Epithelial cell of esophagus (primary cell): Measurements from ENCODE around the gene FCSK.
A peak's percentile ranks its signal among the peaks of the same experiment; 100 is the strongest.

ENCODE experiments used
- DNase-seq: peaks from one replicate; pipeline ENCODE4 v3.0.0; 2010; ENCODE audit warnings: low read depth
- H3K4me3 ChIP-seq: 2 replicates; pipeline ENCODE4 v1.5.1; 2011; ENCODE audit warnings: mild to moderate bottlenecking, low read length, control low read depth
- CTCF ChIP-seq: IDR thresholded peaks from 2 replicates; pipeline ENCODE4 v1.5.1; 2011; ENCODE audit warnings: low read depth, mild to moderate bottlenecking, low read length, control low read depth, inconsistent platforms; ENCODE audit not compliant: insufficient read depth; ENCODE audit errors: missing control alignments

FCSK gene

GRCh38 chr16:70478169-70478568 lies 23.8 kb downstream of the FCSK start:
- DNase-seq, result no peak
- TF ChIP-seq CTCF, result no peak
- no peak overlapping the region for H3K4me3 ChIP-seq

DNA sequence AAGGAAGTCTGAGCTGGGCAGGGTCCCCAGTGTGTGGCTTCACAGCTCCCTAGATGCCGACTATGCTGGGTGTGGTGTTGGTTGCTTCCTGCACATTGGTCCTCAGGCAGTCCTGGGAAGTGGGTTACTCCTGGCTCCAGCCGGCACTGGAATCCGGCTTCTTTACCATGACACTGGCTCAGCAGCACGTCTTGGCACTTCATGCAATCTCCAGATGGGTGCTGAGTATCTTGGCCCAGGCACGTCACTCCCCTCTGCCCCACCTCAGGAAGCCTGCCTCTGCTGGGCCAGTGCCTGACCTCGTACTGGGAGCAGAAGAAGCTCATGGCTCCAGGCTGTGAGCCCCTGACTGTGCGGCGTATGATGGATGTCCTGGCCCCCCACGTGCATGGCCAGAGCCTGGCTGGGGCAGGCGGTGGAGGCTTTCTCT lies 24.5 kb downstream of the FCSK start:
- DNase-seq, result peak; percentile 27
- TF ChIP-seq CTCF, result no peak
- H3K4me3 ChIP-seq, result no peak overlapping the region

DNA sequence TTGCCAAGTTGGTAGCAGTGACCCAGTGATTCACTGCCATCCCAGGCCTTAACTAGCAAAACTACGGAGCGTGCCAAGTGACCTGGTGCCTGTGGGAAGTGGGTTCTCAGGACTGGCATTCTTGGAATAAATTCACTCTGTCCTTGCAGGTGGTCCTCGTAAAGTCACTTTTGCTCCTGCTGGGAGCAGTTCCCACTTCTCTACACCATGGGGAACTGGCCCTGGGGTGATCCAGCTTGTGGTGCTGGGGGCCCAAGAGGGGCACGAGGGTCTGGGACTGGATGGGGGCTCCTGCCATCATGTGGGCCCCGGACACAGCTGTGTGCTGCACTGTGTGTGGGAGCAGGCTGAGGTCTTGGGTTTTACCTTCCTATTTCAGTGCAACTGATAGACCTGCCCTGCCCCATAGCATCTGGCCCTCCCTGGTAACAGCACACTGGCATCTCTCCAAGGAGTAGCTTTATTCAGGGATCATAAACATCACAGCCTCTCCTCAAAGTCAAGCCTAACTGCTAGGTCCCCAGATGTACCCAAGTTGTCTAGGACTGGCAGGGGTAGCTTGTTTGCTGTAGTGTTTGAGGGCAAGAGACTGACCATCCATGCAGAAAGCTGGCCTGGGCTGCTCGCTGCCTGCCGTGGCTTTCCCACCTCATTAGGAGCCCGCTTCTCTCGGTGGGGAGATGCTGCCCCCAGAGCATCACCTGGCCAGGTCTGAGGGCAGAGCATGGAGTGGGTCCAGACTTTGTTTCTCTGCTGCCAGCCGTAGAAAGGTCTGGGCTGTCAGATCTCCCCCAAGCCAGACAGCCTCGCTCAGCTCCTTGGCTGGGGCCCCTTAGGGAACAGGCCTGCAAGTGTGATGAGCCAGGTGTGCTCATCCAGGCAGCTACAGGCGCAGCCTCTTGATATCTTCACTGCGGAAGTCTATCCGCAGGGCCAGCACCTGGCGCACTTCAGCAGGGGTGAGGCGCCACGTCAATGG lies 26.0 kb downstream of the FCSK start:
- no peak for DNase-seq
- no peak overlapping the region for H3K4me3 ChIP-seq
- no peak for TF ChIP-seq CTCF

- no peak overlapping the region for H3K4me3 ChIP-seq
- no peak for TF ChIP-seq CTCF
- DNase-seq, result peak; percentile 38
Measured at GRCh38 chr16:70481929-70482536, 27.6 kb downstream of the FCSK start.

DNA sequence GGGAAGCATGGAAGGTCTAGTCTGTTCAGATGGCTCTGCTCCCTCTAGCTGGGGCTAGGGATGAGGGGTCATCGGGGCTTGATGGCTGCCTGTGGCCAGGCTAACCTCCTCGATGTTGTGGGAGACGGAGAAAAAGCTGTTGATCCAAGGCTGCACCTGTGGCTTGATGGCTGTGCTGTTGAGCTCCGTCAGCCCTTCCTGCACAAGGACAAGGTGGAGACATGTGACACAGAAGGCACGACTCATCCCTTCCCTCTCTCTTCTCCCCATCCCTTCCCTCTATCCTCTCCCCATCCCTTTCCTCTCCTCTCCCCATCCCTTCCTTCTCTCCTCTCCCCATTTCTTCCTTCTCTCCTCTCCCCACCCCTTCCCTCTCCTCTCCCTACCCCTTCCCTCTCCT lies 28.2 kb downstream of the FCSK start:
- DNase-seq, result no peak
- H3K4me3 ChIP-seq, result no peak overlapping the region
- TF ChIP-seq CTCF, result no peak

GRCh38 chr16:70483426-70483825 lies 29.0 kb downstream of the FCSK start:
- DNase-seq, result no peak
- H3K4me3 ChIP-seq, result no peak overlapping the region
- TF ChIP-seq CTCF, result no peak
